Glomerular visceral epithelial cell (primary cell): Measurements from ENCODE around the gene PIEZO2.
A peak's percentile ranks its signal among the peaks of the same experiment; 100 is the strongest.

ENCODE experiments used
- DNase-seq: peaks from one replicate; pipeline ENCODE4 v3.0.0-alpha.2; 2016; ENCODE audit errors: extremely low spot score

PIEZO2 gene

DNA sequence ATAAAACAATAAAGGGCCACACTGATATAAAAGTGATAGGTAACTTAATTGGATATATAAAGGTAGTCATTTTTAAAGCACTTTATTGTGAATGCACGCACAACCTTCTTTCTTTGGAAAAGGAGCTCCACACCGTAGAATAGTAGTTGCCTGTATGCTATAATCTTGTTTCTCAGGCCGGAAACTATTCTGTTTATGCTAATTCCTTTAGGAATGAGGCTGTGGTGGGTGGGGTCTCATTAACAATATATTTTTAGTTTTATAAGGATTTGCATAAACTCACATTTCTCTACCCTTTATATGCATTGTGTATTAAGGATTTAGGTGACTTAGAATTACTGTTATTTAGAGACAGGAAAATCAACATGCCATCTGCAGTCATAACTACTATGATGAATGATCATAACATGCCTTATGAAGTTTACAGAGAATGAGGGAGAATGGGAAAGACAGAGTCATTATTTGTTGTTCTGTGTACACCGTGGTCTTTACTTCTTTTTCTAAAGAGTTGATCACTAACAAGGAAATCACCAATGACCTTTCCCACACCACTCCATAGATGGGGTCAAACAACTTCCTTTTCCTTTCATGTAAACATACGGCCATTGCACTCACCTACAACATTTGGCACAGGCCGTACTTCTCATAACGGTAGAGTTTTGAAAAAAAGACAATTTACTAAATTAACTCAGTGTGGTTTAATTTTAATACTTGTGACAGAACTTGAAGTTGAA lies 84.5 kb downstream of the PIEZO2 start:
- DNase-seq = no peak

DNA sequence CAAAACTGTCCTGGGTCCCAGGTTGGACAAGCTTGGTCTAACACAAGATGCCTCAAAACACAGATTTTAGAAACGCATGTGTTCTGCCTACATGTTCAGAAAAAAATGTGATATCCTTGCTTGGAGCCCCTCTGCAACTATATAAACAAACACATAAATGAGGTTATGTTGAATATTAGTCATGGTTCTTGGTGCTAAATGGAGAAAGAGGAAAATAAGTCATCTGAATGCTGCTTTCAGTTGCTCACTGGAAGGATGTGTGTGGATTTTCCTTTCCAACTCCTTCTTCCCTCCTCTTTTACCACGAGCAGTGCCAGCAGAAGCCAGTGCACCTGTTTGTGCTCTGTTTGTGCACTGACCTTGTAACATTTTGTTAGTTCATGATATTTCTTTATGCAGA lies 85.3 kb downstream of the PIEZO2 start:
- DNase-seq = no peak

DNA sequence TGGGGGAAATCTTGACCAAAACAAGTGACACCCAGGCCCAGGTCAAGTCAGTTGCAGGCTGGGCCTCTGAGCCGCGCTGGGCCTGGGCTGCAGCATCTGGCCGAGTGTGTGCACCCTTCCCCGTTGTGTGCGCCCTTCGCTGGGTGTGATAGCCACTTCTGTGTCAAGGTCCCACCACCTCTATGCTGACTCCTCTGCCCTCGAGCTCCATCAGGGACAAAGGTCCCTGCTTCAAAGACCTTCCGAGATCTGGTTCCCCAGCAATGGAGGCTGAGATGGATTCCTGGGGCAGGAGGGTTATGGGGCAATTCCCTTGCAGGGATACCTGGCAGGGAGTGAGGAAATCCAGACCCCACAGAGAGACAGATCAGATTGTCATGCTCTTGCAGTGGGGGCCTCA lies 93.6 kb downstream of the PIEZO2 start:
- no peak for DNase-seq

DNA sequence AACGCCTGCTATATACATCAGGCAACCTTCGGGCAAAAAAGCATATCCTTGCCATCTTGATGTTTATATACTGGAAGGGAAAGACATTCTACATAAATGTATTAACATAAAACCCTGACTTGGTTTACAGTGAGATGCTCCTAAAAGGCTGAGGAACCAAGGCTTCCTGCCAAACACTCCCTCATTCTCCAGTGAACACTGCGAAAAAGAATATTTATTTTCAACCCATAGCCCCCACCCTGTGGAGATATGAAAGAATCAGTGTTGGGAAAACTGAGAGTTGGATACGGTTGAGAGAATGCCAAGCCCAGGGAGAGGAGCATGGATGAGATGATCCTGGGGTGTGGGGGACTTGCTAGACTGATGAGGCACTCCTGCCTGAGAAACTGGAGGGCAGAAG lies 94.9 kb downstream of the PIEZO2 start:
- no peak for DNase-seq

DNA sequence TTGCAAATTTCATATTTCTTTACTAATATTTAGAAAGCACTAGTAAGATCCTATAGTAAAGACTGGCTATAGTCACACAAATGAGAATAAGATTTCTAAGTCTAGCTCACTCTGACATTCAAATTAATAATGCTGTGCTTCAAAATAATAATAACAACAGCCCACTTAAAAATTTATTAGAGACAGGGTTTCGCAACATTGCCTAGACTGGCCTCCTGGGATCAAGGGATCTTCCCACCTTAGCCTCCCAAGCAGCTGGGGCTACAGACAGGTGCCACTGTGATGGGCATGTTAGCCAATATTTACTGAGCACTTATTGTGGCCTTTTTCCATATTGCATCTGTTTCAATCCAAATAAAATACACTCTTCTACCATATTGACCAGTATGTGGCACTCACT lies 96.1 kb downstream of the PIEZO2 start:
- no peak for DNase-seq

DNA sequence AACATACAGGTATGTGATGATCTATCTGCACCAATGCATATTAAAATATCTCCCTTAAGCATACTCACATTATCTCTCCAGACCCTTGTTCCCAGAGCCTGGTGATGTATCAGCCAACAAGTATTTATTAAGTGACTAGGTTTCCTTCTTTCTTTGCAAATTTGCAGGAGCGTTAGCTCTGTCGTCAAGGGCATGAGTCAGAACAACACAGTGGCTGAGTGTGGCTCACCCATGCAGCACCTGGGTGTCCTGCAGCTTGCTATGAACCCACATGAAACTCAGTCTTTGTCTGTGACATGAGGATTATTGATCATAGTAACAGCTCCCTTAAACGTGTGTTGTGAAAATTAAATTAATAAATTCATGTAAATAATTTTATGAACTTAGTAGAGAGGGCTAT lies 96.6 kb downstream of the PIEZO2 start:
- no peak for DNase-seq

DNA sequence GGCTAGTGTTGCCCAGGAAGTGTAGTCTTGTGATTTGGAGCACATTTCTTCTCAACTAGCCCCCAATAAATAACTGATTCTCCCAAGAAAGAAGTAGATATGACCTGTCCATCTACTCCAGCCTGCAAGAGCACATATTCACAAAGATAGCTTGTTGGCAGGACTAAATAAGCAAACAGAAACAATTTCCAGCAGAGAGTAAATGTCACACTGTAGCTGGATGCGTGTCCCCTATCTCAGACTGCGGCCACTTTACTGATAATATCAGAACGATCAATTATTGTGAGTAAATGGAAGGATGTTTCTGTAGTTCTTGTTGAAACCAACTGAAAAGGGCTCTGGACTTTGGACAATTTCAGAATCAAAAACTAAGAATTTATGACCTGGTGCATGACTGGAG lies 97.9 kb downstream of the PIEZO2 start:
- DNase-seq = no peak

DNA sequence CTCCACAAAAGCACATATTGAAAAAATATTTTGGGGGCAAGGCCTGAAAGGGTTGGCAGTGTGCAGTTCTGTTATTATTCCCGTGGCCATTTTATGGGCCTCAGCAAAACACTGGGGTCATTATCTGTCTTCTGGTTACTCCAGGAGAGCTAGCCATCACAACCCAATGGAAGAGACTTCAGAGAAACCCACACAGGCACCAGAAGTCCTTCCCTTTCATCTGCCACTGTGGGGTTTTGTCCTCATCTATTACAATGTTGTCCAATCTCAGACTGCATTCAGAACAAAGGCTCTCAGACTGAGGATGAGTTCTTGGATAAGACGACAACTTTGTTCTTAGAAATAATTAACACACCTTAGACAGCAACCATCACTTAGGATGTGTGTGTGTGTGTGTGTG lies 98.4 kb downstream of the PIEZO2 start:
- DNase-seq = no peak

DNA sequence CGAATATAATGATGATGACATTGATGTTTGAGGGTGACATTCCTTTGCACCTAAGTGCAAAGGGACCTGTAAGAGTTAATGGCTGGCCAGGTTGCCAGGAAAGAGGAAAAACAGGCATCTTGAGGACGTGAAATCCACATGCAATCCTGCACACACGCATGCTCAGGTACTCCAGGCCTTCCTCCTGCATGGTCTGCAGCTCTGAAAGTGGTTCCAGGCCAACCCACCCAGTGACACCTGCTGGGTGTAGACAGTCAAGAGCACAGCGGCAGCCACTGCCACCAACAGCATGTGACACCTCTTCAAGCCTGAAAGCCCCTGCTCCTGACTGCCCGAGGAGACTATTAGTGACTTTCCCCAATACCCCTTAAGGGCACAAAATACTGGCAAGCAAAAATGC lies 101.6 kb downstream of the PIEZO2 start:
- no peak for DNase-seq

DNA sequence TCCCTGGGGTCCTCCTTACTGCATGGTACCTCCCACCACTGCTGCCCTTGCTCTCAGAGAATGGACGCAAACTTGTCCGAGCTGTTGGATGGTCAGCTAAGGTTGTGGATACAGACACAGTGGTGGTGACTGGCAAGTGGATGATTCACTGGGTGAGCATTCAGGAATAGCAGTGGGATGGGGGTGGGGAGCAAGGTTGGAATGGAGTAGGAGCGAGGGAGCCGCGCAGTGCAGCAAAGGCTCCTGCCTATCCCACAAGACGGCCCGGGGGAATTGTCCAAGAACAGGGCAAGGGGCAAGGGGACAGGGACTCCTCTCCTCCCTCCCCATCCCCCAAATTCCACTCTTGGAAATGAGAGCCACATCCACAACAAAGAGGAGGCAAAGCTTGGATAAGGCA lies 102.2 kb downstream of the PIEZO2 start:
- DNase-seq = no peak

DNA sequence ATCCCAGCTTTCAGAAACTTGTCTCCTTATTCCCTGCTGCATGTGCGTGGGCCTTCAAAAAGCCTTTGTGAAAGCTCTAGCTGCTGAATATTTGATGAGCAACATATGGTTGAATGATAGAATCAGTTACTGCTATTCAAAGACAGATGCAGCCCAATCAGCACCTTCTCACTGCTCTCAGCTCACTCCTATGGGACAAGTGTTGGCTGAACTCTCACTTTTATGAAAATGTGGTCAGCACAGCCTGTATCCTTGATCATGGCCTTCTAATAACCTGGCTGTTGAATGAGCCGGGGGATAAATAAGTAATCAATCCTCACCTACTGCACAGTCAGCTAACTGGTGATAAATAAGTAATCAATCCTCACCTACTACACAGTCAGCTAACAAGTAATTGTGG lies 103.2 kb downstream of the PIEZO2 start:
- no peak for DNase-seq

DNA sequence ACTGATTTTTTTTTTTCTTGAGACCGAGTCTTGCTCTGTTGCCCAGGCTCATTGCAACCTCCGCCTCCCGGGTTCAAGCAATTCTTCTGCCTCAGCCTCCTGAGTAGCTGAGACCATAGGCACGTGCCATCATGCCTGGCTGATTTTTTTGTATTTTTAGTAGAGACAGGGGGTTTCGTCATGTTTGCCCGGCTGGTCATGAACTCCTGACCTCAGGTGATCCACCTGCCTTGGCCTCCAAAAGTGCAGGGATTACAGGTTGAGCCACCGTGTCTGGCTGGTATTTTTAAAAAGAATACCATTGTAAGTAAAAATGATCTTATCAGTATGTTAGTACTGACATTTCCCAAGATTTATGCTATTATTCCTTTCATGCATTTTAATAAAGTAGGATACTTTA lies 105.7 kb downstream of the PIEZO2 start:
- DNase-seq = no peak

DNA sequence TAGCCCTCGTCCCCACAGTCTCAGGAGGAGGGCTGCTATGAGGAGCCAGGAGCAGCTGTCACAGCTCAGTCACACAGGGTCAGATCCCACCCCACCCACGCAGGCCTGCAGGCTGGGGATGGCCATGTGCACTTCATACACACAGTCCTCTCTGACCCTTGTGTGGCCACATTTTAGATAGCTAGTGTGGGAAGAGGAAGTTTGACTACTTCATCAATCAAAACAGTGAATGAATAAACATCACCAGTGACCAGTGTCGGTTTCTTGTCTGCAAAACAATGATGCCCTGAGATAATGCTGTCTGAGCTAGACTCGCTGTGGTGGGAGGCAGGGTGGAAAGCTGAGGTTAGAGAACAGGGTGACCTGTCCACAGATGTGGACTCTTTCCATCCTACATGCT lies 107.1 kb downstream of the PIEZO2 start:
- no peak for DNase-seq

DNA sequence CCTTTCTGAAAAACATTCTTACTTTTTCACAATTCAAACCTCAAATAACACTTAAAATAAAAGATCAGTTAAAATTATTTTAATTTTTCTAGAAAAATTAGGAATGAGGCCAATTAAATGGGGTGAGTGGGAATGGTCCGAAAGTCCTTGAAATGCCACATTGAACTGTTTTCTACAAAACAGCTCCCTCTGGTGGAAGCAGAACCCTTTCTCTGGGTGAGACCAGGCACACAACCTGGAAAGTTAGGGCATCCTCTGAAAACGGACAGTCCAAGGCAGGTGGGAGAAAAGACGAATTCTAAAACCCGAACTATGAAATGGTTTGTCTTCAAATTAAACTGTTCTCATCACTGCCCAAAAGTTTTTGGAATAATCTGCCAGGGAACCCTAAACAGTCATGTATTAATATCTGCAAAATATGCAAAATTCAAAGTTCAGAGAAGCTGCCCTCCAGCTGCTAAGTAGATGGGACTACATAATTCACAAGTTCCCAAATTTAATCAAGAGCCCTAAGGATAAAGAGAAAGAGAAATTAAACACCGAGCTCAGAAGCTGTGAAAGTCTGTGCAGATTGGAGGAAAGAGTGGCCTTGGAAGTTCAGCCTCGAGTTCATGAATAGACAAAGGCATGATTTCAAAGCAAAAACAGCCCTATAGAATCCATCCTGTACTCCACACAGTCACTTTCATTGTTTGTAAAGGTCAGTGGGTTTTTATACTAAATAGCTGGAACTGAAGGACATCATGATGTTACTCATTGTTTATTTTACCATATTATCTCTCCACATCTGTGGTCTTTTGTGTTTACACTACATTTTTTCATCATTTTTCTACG lies 108.3 kb downstream of the PIEZO2 start:
- DNase-seq = peak; percentile 36

DNA sequence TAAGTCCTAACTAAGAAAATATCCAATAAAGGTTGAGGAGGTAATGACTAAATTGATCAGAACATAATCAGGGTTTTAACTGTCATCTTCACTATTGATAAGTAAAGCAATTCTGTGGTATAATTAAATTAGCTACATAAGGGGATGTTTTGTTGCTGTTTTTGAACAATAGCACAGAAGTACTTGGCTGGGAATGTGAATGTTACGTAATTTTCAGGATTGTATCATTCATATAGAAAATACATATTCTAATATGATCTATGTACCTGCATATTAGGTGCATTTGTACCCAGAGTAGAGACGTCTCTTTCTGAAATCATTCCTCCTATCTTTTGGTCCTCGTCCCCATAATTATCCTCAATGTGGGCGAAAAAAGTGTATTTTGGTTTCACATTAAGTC lies 109.0 kb downstream of the PIEZO2 start:
- DNase-seq = no peak

DNA sequence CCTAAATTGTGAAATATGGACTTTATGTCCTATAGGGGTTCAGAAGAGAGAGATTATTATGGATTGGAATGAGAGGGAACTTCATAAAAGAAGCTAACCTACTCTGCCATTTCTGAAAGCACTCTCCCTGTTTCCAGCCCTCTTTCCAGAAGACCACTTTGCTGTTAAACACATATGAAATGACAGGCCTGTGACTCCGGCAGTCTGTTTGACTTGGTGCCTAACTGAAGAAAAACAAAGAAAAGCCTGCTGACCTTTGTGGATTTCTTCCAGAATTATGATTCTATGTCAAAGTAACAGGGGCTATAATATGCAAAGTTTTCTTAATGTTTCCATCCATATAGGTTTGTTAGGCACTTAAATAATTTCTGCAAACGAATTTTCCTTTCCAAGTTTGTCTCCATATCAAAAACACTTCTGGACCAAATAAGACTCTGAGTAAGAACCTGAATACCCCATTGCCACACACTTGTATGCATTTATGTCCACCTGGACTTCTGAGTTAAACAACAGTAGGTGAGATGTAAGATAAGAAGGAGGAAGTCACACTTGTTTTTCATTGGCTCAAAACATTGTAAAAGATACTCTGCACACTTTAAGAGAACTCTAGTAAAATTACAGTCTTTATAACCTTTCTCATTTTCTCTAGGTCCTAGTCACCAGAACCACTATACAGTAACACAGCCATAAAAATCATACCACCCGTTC lies 111.7 kb downstream of the PIEZO2 start:
- DNase-seq = no peak

DNA sequence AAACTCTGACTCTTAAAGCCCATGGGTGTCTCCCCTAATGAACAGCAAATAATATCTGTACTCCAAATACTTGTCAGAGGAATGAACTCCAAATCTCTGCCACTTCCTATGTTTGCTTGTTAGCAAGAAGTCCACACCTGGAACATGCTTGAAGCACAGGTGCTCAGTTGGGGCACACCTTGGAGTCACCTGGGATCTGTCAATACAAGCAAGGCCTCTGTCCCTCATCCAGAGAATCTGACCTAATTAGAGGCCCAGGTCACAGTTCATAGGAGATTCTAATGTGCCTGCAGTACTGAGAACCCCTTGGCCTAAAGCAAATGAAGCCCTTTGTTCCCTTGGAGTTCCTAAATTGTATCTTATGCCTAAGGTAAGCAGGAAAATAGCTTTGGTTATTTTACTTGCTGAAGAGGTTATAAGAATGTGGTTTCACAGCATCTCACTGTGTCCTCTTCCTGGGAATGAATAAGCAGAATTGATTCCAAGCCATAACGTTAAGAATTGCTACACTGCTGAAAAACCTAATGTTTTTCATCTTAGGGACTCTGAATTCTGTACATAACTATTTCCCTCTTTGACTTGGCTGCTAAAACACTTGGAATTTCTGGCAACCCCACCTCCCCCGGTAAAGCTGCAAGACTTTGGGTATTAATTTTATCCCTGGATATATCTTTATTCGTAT lies 113.4 kb downstream of the PIEZO2 start:
- DNase-seq = no peak

DNA sequence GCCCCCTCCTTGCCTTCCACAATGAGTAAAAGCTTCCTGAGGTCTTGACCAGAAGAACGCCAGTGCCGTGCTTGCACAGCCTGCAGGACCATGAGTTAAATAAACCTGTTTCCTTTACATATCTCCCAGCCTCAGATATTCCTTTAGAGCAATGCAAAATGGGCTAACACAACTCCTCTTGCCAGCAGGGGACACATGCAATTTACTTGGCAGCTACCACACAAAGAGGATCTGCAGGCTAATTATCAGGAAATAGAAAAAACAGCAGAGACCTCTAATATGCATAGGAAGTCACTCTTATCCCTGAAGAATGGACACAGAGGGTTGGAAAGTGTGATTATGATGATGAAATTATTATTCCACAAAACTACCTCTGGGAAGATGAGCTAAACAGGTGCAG lies 114.0 kb downstream of the PIEZO2 start:
- DNase-seq = no peak

DNA sequence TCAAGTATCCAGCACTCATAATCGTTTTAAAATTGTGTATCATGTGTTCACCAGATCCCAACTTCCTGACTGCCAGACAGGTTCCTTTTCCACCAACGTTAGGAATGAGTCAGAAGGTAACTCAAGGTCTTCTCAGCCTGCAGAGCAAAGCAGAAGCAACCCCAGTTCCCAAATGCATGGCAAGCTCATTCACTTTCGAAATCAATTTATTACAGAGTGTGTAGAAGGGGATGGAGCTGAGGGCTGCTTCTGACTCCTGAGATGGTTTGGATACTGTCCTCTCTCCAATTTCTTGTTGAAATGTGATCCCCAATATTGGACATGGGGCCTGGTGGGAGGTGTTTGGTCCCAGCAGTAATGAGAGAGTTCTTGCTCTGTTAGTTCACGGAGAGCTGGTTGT lies 114.5 kb downstream of the PIEZO2 start:
- DNase-seq = no peak

DNA sequence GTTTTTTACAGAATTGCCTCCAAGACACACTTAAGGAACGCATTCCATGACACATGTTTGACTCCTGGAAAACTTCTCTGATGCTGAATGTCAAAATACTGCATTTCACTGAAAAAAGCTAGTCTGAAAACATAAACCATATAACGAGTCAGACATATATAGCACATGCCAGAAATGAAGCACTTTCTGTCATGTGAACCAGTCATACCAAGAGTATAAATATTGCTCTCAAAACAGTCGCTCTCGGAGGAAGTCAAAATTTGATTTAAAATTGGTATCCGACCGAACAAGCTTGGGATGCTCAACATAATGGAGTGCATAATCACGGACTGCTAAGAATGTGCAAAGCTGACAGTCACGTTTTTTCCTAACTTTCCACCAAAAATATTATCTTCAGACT lies 115.9 kb downstream of the PIEZO2 start:
- DNase-seq = no peak

DNA sequence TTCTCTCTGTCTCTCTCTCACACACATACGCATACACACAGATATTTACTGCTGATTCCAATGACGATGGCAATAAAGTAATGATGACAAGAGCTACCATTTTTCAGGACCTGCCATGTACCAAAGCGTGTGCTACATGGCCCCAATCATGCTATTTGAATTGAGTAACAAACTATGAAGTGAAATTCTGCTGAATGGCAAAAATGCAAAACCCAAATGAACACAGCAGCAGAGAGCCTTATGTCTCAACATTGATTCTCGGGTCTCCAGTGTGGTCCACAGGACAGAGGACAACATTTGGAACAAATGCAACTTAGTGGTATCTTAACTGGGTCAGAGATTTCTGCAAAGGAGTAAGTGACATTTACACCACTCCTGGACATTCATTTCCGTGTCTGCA lies 117.4 kb downstream of the PIEZO2 start:
- no peak for DNase-seq

DNA sequence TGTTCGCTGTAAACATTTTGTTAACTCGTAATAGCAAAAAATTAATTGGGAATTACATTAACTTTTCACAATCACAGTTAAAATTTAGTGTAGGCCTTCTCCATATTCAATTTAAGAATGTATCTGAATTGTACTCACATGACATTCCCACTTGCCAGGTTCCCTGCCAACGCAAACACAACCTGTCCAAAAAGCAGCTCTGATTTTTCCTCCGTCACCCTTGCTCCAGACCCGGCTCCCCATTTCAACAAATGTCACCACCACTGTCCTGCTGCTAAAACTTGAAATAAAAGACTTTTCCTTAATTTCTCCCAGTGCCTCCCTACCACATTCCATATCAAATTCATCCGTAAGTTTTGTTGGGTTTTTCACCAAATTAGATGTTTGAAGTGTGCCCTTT lies 120.3 kb downstream of the PIEZO2 start:
- DNase-seq = no peak
